H9 (cell line): ENCODE measurements around the gene FHIT. TPM values are rescaled to one million over a fixed set of nuclear protein-coding genes. Genes with fewer than 3 reads are reported as not detected.

Experiments
- DNase-seq: peaks from one replicate; pipeline ENCODE4 v3.0.0-alpha.2; 2017
- H2AFZ ChIP-seq: one replicate; pipeline ENCODE4 v1.6.1; 2013; ENCODE audit warnings: mild to moderate bottlenecking, low read length, control low read depth, moderate library complexity
- H2AK5ac ChIP-seq: 2 replicates; pipeline ENCODE4 v1.6.1; 2013; ENCODE audit warnings: low read length, control low read depth, mixed read lengths; ENCODE audit not compliant: insufficient read length
- H2BK120ac ChIP-seq: one replicate; pipeline ENCODE4 v1.6.1; 2013; ENCODE audit warnings: low read depth, mild to moderate bottlenecking, low read length, control low read depth, inconsistent platforms; ENCODE audit not compliant: poor library complexity, severe bottlenecking
- H2BK12ac ChIP-seq: 2 replicates; pipeline ENCODE4 v1.6.1; 2013; ENCODE audit warnings: low read length, control low read depth, mixed read lengths, low read depth; ENCODE audit not compliant: insufficient read length
- H2BK15ac ChIP-seq: 2 replicates; pipeline ENCODE4 v1.6.1; 2013; ENCODE audit warnings: low read depth, low read length, control low read depth
- H2BK20ac ChIP-seq: one replicate; pipeline ENCODE4 v1.6.1; 2013; ENCODE audit warnings: low read depth, mild to moderate bottlenecking, low read length, control low read depth, inconsistent platforms; ENCODE audit not compliant: poor library complexity, severe bottlenecking
- H2BK5ac ChIP-seq: 2 replicates; pipeline ENCODE4 v1.6.1; 2013; ENCODE audit warnings: low read length, control low read depth, mixed read lengths; ENCODE audit not compliant: insufficient read length
- H3K14ac ChIP-seq: 2 replicates; pipeline ENCODE4 v1.6.1; 2013; ENCODE audit warnings: low read length, control low read depth; ENCODE audit not compliant: insufficient read depth
- H3K18ac ChIP-seq: 2 replicates; pipeline ENCODE4 v1.6.1; 2013; ENCODE audit warnings: low read depth, mild to moderate bottlenecking, mixed read lengths, low read length, control low read depth; ENCODE audit not compliant: insufficient read length
- H3K23ac ChIP-seq: 2 replicates; pipeline ENCODE4 v1.6.1; 2013; ENCODE audit warnings: low read length, control low read depth, mixed read lengths, low read depth; ENCODE audit not compliant: insufficient read length
- H3K23me2 ChIP-seq: 2 replicates; pipeline ENCODE4 v1.6.1; 2013; ENCODE audit warnings: low read depth, mild to moderate bottlenecking, mixed read lengths, low read length, control low read depth; ENCODE audit not compliant: insufficient read length, poor library complexity, severe bottlenecking
- H3K27ac ChIP-seq: 2 replicates; pipeline ENCODE4 v1.5.1; 2013; ENCODE audit warnings: low read length, control low read depth, mixed read lengths, low read depth; ENCODE audit not compliant: insufficient read length
- H3K27me3 ChIP-seq: 2 replicates; pipeline ENCODE4 v1.6.1; 2013; ENCODE audit warnings: low read length, control low read depth, inconsistent platforms; ENCODE audit not compliant: insufficient read depth
- H3K4ac ChIP-seq: 2 replicates; pipeline ENCODE4 v1.6.1; 2013; ENCODE audit warnings: low read depth, mild to moderate bottlenecking, control low read depth, inconsistent platforms, low read length, moderate library complexity
- H3K4me1 ChIP-seq: 2 replicates; pipeline ENCODE4 v1.6.1; 2013; ENCODE audit warnings: low read length, control low read depth, inconsistent platforms; ENCODE audit not compliant: insufficient read depth
- H3K4me2 ChIP-seq: 2 replicates; pipeline ENCODE4 v1.6.1; 2013; ENCODE audit warnings: low read length, control low read depth, mixed read lengths; ENCODE audit not compliant: insufficient read length, insufficient read depth
- H3K56ac ChIP-seq: 2 replicates; pipeline ENCODE4 v1.6.1; 2013; ENCODE audit warnings: low read depth, mild to moderate bottlenecking, mixed read lengths, low read length, control low read depth; ENCODE audit not compliant: insufficient read length
- H3K79me1 ChIP-seq: 2 replicates; pipeline ENCODE4 v1.6.1; 2013; ENCODE audit warnings: low read depth, mild to moderate bottlenecking, moderate library complexity, low read length, control low read depth, inconsistent platforms; ENCODE audit not compliant: insufficient read depth, poor library complexity, severe bottlenecking
- H3K79me2 ChIP-seq: 2 replicates; pipeline ENCODE4 v1.6.1; 2013; ENCODE audit warnings: low read length, control low read depth, inconsistent platforms; ENCODE audit not compliant: insufficient read depth
- H3K9ac ChIP-seq: 2 replicates; pipeline ENCODE4 v1.6.1; 2013; ENCODE audit warnings: low read length, control low read depth, mixed read lengths; ENCODE audit not compliant: insufficient read length; ENCODE audit errors: extremely low read depth
- H3K9me3 ChIP-seq: one replicate; pipeline ENCODE4 v1.6.1; 2013; ENCODE audit warnings: low read depth, low read length, inconsistent platforms; ENCODE audit not compliant: control insufficient read depth
- H3T11ph ChIP-seq: one replicate; pipeline ENCODE4 v1.6.1; 2013; ENCODE audit warnings: mild to moderate bottlenecking, low read length, control low read depth, inconsistent platforms
- H4K20me1 ChIP-seq: one replicate; pipeline ENCODE4 v1.6.1; 2013; ENCODE audit not compliant: control insufficient read depth, insufficient read length, insufficient read depth
- H4K5ac ChIP-seq: 2 replicates; pipeline ENCODE4 v1.6.1; 2013; ENCODE audit warnings: low read depth, mild to moderate bottlenecking, mixed read lengths, low read length, control low read depth; ENCODE audit not compliant: insufficient read length
- H4K8ac ChIP-seq: replicated peaks from 2 replicates; pipeline ENCODE4 v1.6.1; 2013; ENCODE audit warnings: low read length, control low read depth, mixed read lengths, low read depth; ENCODE audit not compliant: insufficient read length
- H4K91ac ChIP-seq: 2 replicates; pipeline ENCODE4 v1.6.1; 2013; ENCODE audit warnings: low read depth, mild to moderate bottlenecking, moderate library complexity, mixed read lengths, low read length, control low read depth; ENCODE audit not compliant: insufficient read length
- H3K27ac Mint-ChIP-seq, 3 experiments: 2 replicates in 2 of 3; 3 replicates in 1 of 3; pipeline ENCODE4 v1.8.0; 2020 to 2021; ENCODE audit warnings: mixed read lengths in 3 of 3, mild to moderate bottlenecking in 1 of 3, moderate library complexity in 1 of 3
- H3K27me3 Mint-ChIP-seq: 2 replicates; pipeline ENCODE4 v1.8.0; 2021; ENCODE audit warnings: low read depth, mild to moderate bottlenecking, moderate library complexity, mixed read lengths
- H3K36me3 Mint-ChIP-seq, 3 experiments: 2 replicates in 2 of 3; 3 replicates in 1 of 3; pipeline ENCODE4 v1.8.0; 2020 to 2021; ENCODE audit warnings: low read depth in 3 of 3, mixed read lengths in 3 of 3; ENCODE audit not compliant: insufficient read depth in 1 of 3
- H3K4me1 Mint-ChIP-seq, 2 experiments: 2 replicates each; pipeline ENCODE4 v1.8.0; 2020; ENCODE audit warnings: mixed read lengths in 2 of 2
- H3K4me3 Mint-ChIP-seq, 2 experiments: 2 replicates in 1 of 2; 3 replicates in 1 of 2; pipeline ENCODE4 v1.8.0; 2020 to 2021; ENCODE audit warnings: mild to moderate bottlenecking in 2 of 2, mixed read lengths in 2 of 2, moderate library complexity in 1 of 2
- H3K9me3 Mint-ChIP-seq, 2 experiments: 2 replicates in 1 of 2; 3 replicates in 1 of 2; pipeline ENCODE4 v1.8.0; 2020; ENCODE audit warnings: mild to moderate bottlenecking in 2 of 2, mixed read lengths in 2 of 2, moderate library complexity in 1 of 2
- CTCF ChIP-seq: fragments of 200-600 bp; sonication (generic); conservative IDR thresholded peaks from 3 replicates; pipeline ENCODE4 v1.8.0; 2021; ENCODE audit warnings: antibody characterized with exemption, mild to moderate bottlenecking
- WGBS: extraction: QIAGEN DNeasy Blood & Tissue Kit; methylation state at CpG from one replicate; pipeline ENCODE4 v1.1.7; 2013; ENCODE audit warnings: missing lambda C conversion rate, low lambda C conversion rate, mixed read lengths; ENCODE audit not compliant: insufficient read length; ENCODE audit errors: extremely low coverage; 5-methylcytosine and 5-hydroxymethylcytosine counted together
- total RNA-seq: library from RNA; stranded (reverse); gene quantifications from 2 replicates; pipeline ENCODE4 v1.2.1, GENCODE V29; 2021

The FHIT gene
- total RNA-seq, 1 experiment from 2014 or later: 3.0 TPM

GRCh38 chr3:60047426-60048200 is 1203.6 kb downstream of the FHIT start:
- H3K27me3 ChIP-seq: no peaks in the 10 kb centered on the region
- H2BK15ac ChIP-seq: no peak overlapping the region
- no peak overlapping the region for H2AK5ac ChIP-seq
- no peak overlapping the region for H3K27ac ChIP-seq
- H4K5ac ChIP-seq: no peak overlapping the region
- H3K18ac ChIP-seq: no peak overlapping the region
- H3K36me3 Mint-ChIP-seq: peaks cover 0 to 9% (median 2%) of the 10 kb centered on the region in 3 experiments; a peak in 1 of 7 replicates
- H2BK120ac ChIP-seq: no peak overlapping the region
- no peak overlapping the region for H3K4ac ChIP-seq
- no peak overlapping the region for H3K23ac ChIP-seq
- no peaks in the 10 kb centered on the region for H3K4me1 Mint-ChIP-seq
- H3K9me3 Mint-ChIP-seq: peaks cover 11% of the 10 kb centered on the region in 2 experiments; a peak in 4 of 5 replicates
- H4K91ac ChIP-seq: no peak overlapping the region
- H3K56ac ChIP-seq: no peak overlapping the region
- H3K27ac Mint-ChIP-seq: no peak overlapping the region
- no peak overlapping the region for H2BK20ac ChIP-seq
- no peak overlapping the region for H3K4me2 ChIP-seq
- no peak overlapping the region for H2AFZ ChIP-seq
- no peaks in the 10 kb centered on the region for H4K20me1 ChIP-seq
- no peak overlapping the region for H3T11ph ChIP-seq
- no peaks in the 10 kb centered on the region; the same call in none of the 2 replicates for H3K27me3 Mint-ChIP-seq
- DNase-seq: no peak
- no peaks in the 10 kb centered on the region for H3K4me1 ChIP-seq
- H3K9ac ChIP-seq: no peak overlapping the region
- WGBS: 100% methylated on average over 1 of the region's 9 CpGs
- TF ChIP-seq CTCF: no peak
- no peaks in the 10 kb centered on the region for H3K79me2 ChIP-seq
- no peaks in the 10 kb centered on the region for H3K79me1 ChIP-seq
- H4K8ac ChIP-seq: no peak overlapping the region
- H3K4me3 Mint-ChIP-seq: no peak overlapping the region
- no peak overlapping the region for H3K14ac ChIP-seq
- H2BK5ac ChIP-seq: no peak overlapping the region
- no peaks in the 10 kb centered on the region for H3K9me3 ChIP-seq
- H3K23me2 ChIP-seq: no peaks in the 10 kb centered on the region
- H2BK12ac ChIP-seq: no peak overlapping the region
